ENCODE measurements around the gene VMP1.
"Not testable (repeated sequence)": the region's sequence is repeated elsewhere in the genome, so short reads cannot be mapped to it uniquely, and the experiment has no call there.

The VMP1 gene

GRCh38 chr17:59810894-59811153, 103.4 kb downstream of the VMP1 start:
- Histone ChIP-seq H3K4me1 (ENCODE audit: insufficient read depth, low read length) (no peaks in the 10 kb centered on the region), H3K9me3 (ENCODE audit: insufficient read depth, low read depth, low read length) (no peaks in the 10 kb centered on the region), H3K27ac (ENCODE audit: low read depth, low read length) (no peak overlapping the region), H3K27me3 (ENCODE audit: insufficient read depth, low read length) (no peaks in the 10 kb centered on the region), H3K4me3 (ENCODE audit: low read length) (no peak overlapping the region), H3K36me3 (ENCODE audit: insufficient read depth, low read length) (peaks cover 12% of the 10 kb centered on the region), H3K9ac (ENCODE audit: low read depth, low read length) (no peak overlapping the region)
- WGBS = no CpG with 5 or more reads among the region's 1 CpG

GRCh38 chr17:59811209-59811608, 103.8 kb downstream of the VMP1 start:
- H3K27ac ChIP-seq (ENCODE audit: low read depth, low read length) = no peak overlapping the region
- no peaks in the 10 kb centered on the region for H3K27me3 ChIP-seq (ENCODE audit: insufficient read depth, low read length)
- H3K4me1 ChIP-seq (ENCODE audit: insufficient read depth, low read length) = no peaks in the 10 kb centered on the region
- WGBS = 86% methylated on average over 1 of the region's 1 CpG
- no peaks in the 10 kb centered on the region for H3K9me3 ChIP-seq (ENCODE audit: insufficient read depth, low read depth, low read length)
- H3K36me3 ChIP-seq (ENCODE audit: insufficient read depth, low read length) = peaks cover 12% of the 10 kb centered on the region
- H3K4me3 ChIP-seq (ENCODE audit: low read length) = no peak overlapping the region
- H3K9ac ChIP-seq (ENCODE audit: low read depth, low read length) = no peak overlapping the region

- Histone ChIP-seq H3K4me3 (ENCODE audit: low read length) (no peak overlapping the region), H3K9ac (ENCODE audit: low read depth, low read length) (no peak overlapping the region), H3K9me3 (ENCODE audit: insufficient read depth, low read depth, low read length) (no peaks in the 10 kb centered on the region), H3K36me3 (ENCODE audit: insufficient read depth, low read length) (peaks cover 12% of the 10 kb centered on the region), H3K4me1 (ENCODE audit: insufficient read depth, low read length) (no peaks in the 10 kb centered on the region), H3K27ac (ENCODE audit: low read depth, low read length) (no peak overlapping the region), H3K27me3 (ENCODE audit: insufficient read depth, low read length) (no peaks in the 10 kb centered on the region)
- WGBS = 92% methylated on average over 3 of the region's 3 CpGs
Observed at GRCh38 chr17:59812139-59812538, 104.7 kb downstream of the VMP1 start.

DNA sequence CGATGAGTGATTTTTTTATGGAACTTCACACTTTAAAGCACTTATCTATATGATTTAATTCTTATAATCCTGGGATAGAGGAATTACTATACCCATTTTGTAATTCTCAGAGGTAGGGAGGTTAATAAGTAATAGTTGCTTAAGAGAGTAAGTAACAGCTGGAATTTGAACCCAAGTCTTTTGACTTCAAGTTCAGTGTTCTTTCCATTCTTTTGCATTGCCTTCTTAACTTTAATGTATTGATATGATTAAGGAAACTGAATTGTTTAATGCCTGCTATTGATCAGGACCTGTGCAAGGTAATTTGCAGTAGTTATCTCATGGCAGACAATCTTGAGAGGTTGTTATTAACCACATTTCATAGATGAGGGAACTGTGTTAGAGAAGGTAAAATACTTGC, 106.8 kb downstream of the VMP1 start:
- no peak overlapping the region for H3K4me3 ChIP-seq (ENCODE audit: low read length)
- no peak overlapping the region for H3K9ac ChIP-seq (ENCODE audit: low read depth, low read length)
- no peaks in the 10 kb centered on the region for H3K4me1 ChIP-seq (ENCODE audit: insufficient read depth, low read length)
- WGBS = 100% methylated on average over 1 of the region's 1 CpG
- no peak overlapping the region for H3K27ac ChIP-seq (ENCODE audit: low read depth, low read length)
- no peaks in the 10 kb centered on the region for H3K9me3 ChIP-seq (ENCODE audit: insufficient read depth, low read depth, low read length)
- peaks cover 12% of the 10 kb centered on the region for H3K36me3 ChIP-seq (ENCODE audit: insufficient read depth, low read length)
- H3K27me3 ChIP-seq (ENCODE audit: insufficient read depth, low read length) = no peaks in the 10 kb centered on the region

- no peak overlapping the region for H3K4me3 ChIP-seq (ENCODE audit: low read length)
- 94% methylated on average over 3 of the region's 3 CpGs for WGBS
- H3K4me1 ChIP-seq (ENCODE audit: insufficient read depth, low read length) = no peaks in the 10 kb centered on the region
- H3K9ac ChIP-seq (ENCODE audit: low read depth, low read length) = no peak overlapping the region
- no peaks in the 10 kb centered on the region for H3K27me3 ChIP-seq (ENCODE audit: insufficient read depth, low read length)
- H3K27ac ChIP-seq (ENCODE audit: low read depth, low read length) = no peak overlapping the region
- H3K36me3 ChIP-seq (ENCODE audit: insufficient read depth, low read length) = peaks cover 12% of the 10 kb centered on the region
- no peaks in the 10 kb centered on the region for H3K9me3 ChIP-seq (ENCODE audit: insufficient read depth, low read depth, low read length)
Observed at GRCh38 chr17:59814685-59815084, 107.2 kb downstream of the VMP1 start.

GRCh38 chr17:59815965-59816364, 108.5 kb downstream of the VMP1 start:
- no peaks in the 10 kb centered on the region for H3K4me1 ChIP-seq (ENCODE audit: insufficient read depth, low read length)
- H3K27me3 ChIP-seq (ENCODE audit: insufficient read depth, low read length) = no peaks in the 10 kb centered on the region
- no peak overlapping the region for H3K27ac ChIP-seq (ENCODE audit: low read depth, low read length)
- no peak overlapping the region for H3K4me3 ChIP-seq (ENCODE audit: low read length)
- H3K36me3 ChIP-seq (ENCODE audit: insufficient read depth, low read length) = peaks cover 12% of the 10 kb centered on the region
- H3K9ac ChIP-seq (ENCODE audit: low read depth, low read length) = no peak overlapping the region
- H3K9me3 ChIP-seq (ENCODE audit: insufficient read depth, low read depth, low read length) = no peaks in the 10 kb centered on the region
- no CpG with 5 or more reads among the region's 1 CpG for WGBS

DNA sequence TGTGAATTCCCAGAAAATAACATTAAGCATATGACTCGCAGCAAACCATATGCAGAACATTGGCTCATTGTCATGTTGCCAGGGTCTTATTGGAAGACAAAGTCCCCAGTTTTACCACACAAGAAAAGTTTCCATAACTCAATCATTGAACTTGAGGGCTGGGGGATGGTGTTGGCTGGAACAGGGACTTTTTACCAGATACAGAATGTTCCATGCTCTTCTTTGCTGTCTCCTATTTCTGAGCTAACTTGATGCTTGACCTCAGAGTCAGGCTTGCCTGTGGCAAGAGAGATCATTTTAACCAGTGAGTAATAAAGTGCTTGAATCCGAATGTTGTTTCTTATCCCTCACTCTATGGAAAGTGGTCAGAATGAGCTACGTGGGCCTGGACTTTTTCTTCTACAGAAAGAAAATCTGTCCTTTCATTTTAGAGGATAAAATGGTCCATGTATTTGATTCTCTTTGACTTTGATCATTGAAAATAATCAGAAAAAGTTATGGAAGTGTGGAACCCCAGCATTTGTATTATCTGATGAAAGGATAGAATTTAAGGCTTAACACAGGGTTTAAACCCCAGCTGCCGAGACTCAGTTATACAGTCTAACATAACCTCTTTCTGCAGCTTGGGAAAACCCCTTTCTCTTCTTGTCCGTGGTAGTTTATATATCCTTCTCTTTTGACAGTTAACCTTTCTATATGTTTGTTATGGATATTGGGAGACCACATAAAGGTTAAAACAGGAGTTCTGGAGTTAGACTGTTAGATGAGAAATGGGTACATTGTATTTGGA, 118.3 kb downstream of the VMP1 start:
- Histone ChIP-seq H3K9ac (ENCODE audit: low read depth, low read length) (no peak overlapping the region), H3K27ac (ENCODE audit: low read depth, low read length) (0 out of 2 replicates have a peak overlapping the region, but pooled peaks have one; percentile 24), H3K4me1 (ENCODE audit: insufficient read depth, low read length) (peaks cover 35% of the 10 kb centered on the region), H3K27me3 (ENCODE audit: insufficient read depth, low read length) (no peaks in the 10 kb centered on the region), H3K9me3 (ENCODE audit: insufficient read depth, low read depth, low read length) (no peaks in the 10 kb centered on the region), H3K4me3 (ENCODE audit: low read length) (no peak overlapping the region), H3K36me3 (ENCODE audit: insufficient read depth, low read length) (no peaks in the 10 kb centered on the region; the same call in 1 of the 2 replicates)
- 81% methylated on average over 5 of the region's 5 CpGs for WGBS

- Histone ChIP-seq H3K36me3 (ENCODE audit: insufficient read depth, low read length) (no peaks in the 10 kb centered on the region; the same call in 1 of the 2 replicates), H3K9me3 (ENCODE audit: insufficient read depth, low read depth, low read length) (no peaks in the 10 kb centered on the region), H3K4me1 (ENCODE audit: insufficient read depth, low read length) (peaks cover 35% of the 10 kb centered on the region), H3K27ac (ENCODE audit: low read depth, low read length) (no peak overlapping the region), H3K4me3 (ENCODE audit: low read length) (no peak overlapping the region), H3K27me3 (ENCODE audit: insufficient read depth, low read length) (no peaks in the 10 kb centered on the region), H3K9ac (ENCODE audit: low read depth, low read length) (no peak overlapping the region)
- WGBS = 95% methylated on average over 4 of the region's 4 CpGs
Observed at GRCh38 chr17:59826706-59827453, 119.4 kb downstream of the VMP1 start.

GRCh38 chr17:59827721-59828477, 120.4 kb downstream of the VMP1 start:
- 93% methylated on average over 5 of the region's 5 CpGs for WGBS
- Histone ChIP-seq H3K36me3 (ENCODE audit: insufficient read depth, low read length) (no peaks in the 10 kb centered on the region), H3K9me3 (ENCODE audit: insufficient read depth, low read depth, low read length) (no peaks in the 10 kb centered on the region), H3K27ac (ENCODE audit: low read depth, low read length) (peak overlapping the region; percentile 30; the same call in 1 of the 2 replicates), H3K4me3 (ENCODE audit: low read length) (no peak overlapping the region), H3K9ac (ENCODE audit: low read depth, low read length) (no peak overlapping the region), H3K4me1 (ENCODE audit: insufficient read depth, low read length) (peaks cover 35% of the 10 kb centered on the region), H3K27me3 (ENCODE audit: insufficient read depth, low read length) (no peaks in the 10 kb centered on the region)

GRCh38 chr17:59828478-59828760, 121.0 kb downstream of the VMP1 start:
- H3K36me3 ChIP-seq (ENCODE audit: insufficient read depth, low read length) = no peaks in the 10 kb centered on the region
- no peak overlapping the region for H3K9ac ChIP-seq (ENCODE audit: low read depth, low read length)
- no peaks in the 10 kb centered on the region for H3K27me3 ChIP-seq (ENCODE audit: insufficient read depth, low read length)
- no peak overlapping the region for H3K27ac ChIP-seq (ENCODE audit: low read depth, low read length)
- no peaks in the 10 kb centered on the region for H3K9me3 ChIP-seq (ENCODE audit: insufficient read depth, low read depth, low read length)
- WGBS = 88% methylated on average over 2 of the region's 2 CpGs
- no peak overlapping the region for H3K4me3 ChIP-seq (ENCODE audit: low read length)
- H3K4me1 ChIP-seq (ENCODE audit: insufficient read depth, low read length) = peaks cover 35% of the 10 kb centered on the region

- not testable (repeated sequence) for H3K4me3 ChIP-seq (ENCODE audit: low read length); H3K27ac ChIP-seq (ENCODE audit: low read depth, low read length)
Observed at GRCh38 chr17:59828819-59829216, 121.4 kb downstream of the VMP1 start.

More at GRCh38 chr17:59828819-59829216, 121.4 kb downstream of the VMP1 start:
- H3K4me1 ChIP-seq (ENCODE audit: insufficient read depth, low read length) = peaks cover 35% of the 10 kb centered on the region
- 89% methylated on average over 5 of the region's 7 CpGs for WGBS
- not testable (repeated sequence) for H3K36me3 ChIP-seq (ENCODE audit: insufficient read depth, low read length); H3K27me3 ChIP-seq (ENCODE audit: insufficient read depth, low read length); H3K9ac ChIP-seq (ENCODE audit: low read depth, low read length); H3K9me3 ChIP-seq (ENCODE audit: insufficient read depth, low read depth, low read length)
